Upper lobe of right lung (tissue), 1 donor: ENCODE results near the gene MAP3K5. TPM values are rescaled to one million over a fixed set of nuclear protein-coding genes. Genes with fewer than 3 reads are reported as not detected.
"Not testable (repeated sequence)": the region's sequence is repeated elsewhere in the genome, so short reads cannot be mapped to it uniquely, and the experiment has no call there.

Experiments
- ATAC-seq: fragments of 200-7000 bp; cut with Tn5 transposase; one replicate; pipeline ENCODE4 v1.9.1; 2020; ENCODE audit warnings: mild to moderate bottlenecking, moderate library complexity
- DNase-seq: peaks from one replicate; pipeline ENCODE4 v3.0.0-alpha.2; 2020
- H3K27ac ChIP-seq: fragments of 200-600 bp; one replicate; pipeline ENCODE4 v1.8.0; 2022
- H3K27me3 ChIP-seq: fragments of 200-600 bp; one replicate; pipeline ENCODE4 v1.8.0; 2022; ENCODE audit warnings: mild to moderate bottlenecking
- H3K36me3 ChIP-seq: fragments of 200-600 bp; one replicate; pipeline ENCODE4 v1.8.0; 2022
- H3K4me1 ChIP-seq: fragments of 200-600 bp; one replicate; pipeline ENCODE4 v1.8.0; 2022
- H3K4me3 ChIP-seq: fragments of 200-600 bp; one replicate; pipeline ENCODE4 v1.8.0; 2022; ENCODE audit warnings: mild to moderate bottlenecking
- H3K9me3 ChIP-seq: fragments of 200-600 bp; one replicate; pipeline ENCODE4 v1.8.0; 2022
- intact Hi-C: fragments of 100-400 bp; cut with DNase I; formaldehyde crosslinking; loops from one replicate; pipeline ENCODE4 v1.11.0; 2022
- total RNA-seq: library from RNA; stranded (reverse); fragmentation: NEBNext Ultra II Directional; extraction: Animal tissue kit (Norgen Biotek cat#: 25700); gene quantifications from one replicate; pipeline ENCODE4 v1.2.1, GENCODE V29; 2021
- TF ChIP-seq, protein P1 (sequence below): fragments of 200-600 bp; IDR thresholded peaks from one replicate; pipeline ENCODE4 v1.8.0; 2022; ENCODE audit warnings: antibody characterized with exemption
- donor health status: DM: no; HTN: yes; CAD: no; lungs with severe emphysema.

Gene MAP3K5
- total RNA-seq, 1 donor from 2014 or later, result 32.5 TPM

DNA sequence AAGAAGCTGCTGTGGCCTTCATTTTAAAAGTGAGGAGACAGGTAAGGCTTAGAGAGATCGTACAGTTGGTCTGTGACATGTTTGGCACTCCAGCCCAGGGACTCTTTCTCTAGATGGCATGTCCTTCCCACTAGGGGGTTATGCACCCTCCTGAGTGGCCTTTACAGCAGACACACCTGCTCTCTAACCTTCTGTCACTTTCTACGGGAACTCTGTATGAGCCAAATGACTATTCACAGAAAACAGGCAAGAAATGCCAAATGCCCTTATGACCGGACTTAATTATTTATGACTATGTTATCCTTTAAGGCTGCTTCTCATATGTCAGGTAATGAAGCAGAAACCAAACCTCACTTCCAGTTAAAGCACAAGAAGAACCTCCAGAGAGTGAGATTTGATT lies 91.2 kb downstream of the MAP3K5 start:
- H3K36me3 ChIP-seq, result peaks cover 12% of the 10 kb centered on the region
- intact Hi-C loops, result no loop called here
- TF ChIP-seq, protein P1, sequence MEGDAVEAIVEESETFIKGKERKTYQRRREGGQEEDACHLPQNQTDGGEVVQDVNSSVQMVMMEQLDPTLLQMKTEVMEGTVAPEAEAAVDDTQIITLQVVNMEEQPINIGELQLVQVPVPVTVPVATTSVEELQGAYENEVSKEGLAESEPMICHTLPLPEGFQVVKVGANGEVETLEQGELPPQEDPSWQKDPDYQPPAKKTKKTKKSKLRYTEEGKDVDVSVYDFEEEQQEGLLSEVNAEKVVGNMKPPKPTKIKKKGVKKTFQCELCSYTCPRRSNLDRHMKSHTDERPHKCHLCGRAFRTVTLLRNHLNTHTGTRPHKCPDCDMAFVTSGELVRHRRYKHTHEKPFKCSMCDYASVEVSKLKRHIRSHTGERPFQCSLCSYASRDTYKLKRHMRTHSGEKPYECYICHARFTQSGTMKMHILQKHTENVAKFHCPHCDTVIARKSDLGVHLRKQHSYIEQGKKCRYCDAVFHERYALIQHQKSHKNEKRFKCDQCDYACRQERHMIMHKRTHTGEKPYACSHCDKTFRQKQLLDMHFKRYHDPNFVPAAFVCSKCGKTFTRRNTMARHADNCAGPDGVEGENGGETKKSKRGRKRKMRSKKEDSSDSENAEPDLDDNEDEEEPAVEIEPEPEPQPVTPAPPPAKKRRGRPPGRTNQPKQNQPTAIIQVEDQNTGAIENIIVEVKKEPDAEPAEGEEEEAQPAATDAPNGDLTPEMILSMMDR, result no peak
- H3K4me1 ChIP-seq, result no peaks in the 10 kb centered on the region
- H3K9me3 ChIP-seq, result no peaks in the 10 kb centered on the region
- no peaks in the 10 kb centered on the region for H3K27me3 ChIP-seq
- DNase-seq (no peak), ATAC-seq (no peak)
- no peak overlapping the region for H3K4me3 ChIP-seq
- H3K27ac ChIP-seq, result no peak overlapping the region

DNA sequence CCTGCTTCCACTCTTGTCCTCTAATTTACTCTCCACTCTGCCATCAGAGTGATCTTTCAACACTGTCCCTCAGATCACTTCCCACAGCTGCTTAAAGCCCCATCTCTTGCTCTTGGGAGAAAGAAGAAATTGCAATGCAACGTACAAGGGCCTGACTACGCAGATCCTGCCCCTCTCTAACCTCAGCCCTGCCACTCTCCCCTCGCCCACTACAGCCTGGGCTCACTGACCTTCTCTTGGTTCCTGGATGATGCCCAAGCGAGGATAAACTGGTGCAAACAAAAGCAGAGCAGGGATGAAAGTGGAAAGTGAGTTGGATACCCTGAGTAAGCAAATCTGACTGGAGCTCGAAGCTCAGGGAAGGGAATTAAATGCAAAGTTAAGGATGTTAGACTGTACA lies 92.9 kb downstream of the MAP3K5 start:
- Histone ChIP-seq H3K4me1 (no peaks in the 10 kb centered on the region), H3K27ac (no peak overlapping the region), H3K36me3 (peaks cover 12% of the 10 kb centered on the region), H3K4me3 (no peak overlapping the region), H3K27me3 (no peaks in the 10 kb centered on the region), H3K9me3 (no peaks in the 10 kb centered on the region)
- DNase-seq, result no peak
- intact Hi-C loops, result no loop called here
- ATAC-seq, result peak; percentile 16
- TF ChIP-seq, protein P1, result no peak

DNA sequence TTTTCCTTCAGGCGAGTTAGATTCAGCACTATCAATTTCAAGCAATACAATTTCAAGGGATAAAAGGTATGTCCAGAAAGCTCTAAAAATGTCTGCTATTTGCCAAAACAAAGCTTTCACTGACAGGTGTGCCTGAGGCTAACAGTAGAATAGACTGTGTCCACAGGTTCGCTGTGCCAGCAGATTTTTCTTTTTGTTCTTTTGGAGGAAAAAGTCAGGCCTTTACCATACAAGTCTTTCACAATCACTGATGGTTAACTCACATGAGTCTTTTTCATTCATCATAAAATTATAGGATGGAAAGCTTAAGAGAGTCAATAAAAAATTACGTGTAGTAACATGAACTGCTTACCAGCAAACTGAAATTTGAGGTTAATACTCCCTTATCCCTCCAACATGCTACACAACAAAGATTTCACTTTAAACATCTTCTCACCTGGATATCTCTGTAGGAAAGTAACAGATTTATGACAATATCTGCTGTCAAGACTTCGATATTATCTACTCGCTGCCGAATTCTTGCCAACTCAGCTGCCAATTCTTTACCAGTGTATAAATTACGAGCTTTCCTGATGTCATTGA lies 95.4 kb downstream of the MAP3K5 start:
- intact Hi-C loops, result no loop called here
- Histone ChIP-seq H3K27me3 (no peaks in the 10 kb centered on the region), H3K4me3 (no peak overlapping the region), H3K9me3 (no peaks in the 10 kb centered on the region), H3K27ac (peak overlapping the region; percentile 12), H3K36me3 (peaks cover 20% of the 10 kb centered on the region), H3K4me1 (no peaks in the 10 kb centered on the region)
- ATAC-seq (no peak), DNase-seq (no peak)
- TF ChIP-seq, protein P1, result no peak

DNA sequence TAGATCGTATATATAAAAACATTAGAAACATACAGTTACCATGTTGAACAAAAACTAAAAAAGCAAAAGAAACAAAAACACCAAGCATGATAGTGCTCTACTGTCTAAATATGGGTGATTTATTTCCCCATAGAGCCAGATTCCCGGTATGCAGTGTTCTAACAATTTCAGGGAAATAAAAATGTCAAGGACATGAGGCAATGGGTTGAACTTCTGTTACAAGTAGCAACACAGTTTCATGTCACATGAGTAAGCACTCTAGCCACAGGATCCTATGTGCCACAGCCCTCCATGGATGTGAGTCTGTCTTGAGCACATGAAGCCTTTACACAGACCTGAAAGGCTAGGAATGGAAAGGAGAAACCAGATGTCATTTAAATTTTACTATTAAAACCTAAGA lies 96.0 kb downstream of the MAP3K5 start:
- peaks cover 20% of the 10 kb centered on the region for H3K36me3 ChIP-seq
- H3K27ac ChIP-seq, result peak overlapping the region; percentile 20
- H3K4me1 ChIP-seq, result no peaks in the 10 kb centered on the region
- intact Hi-C loops, result no loop called here
- peak; percentile 96 for ATAC-seq
- no peaks in the 10 kb centered on the region for H3K27me3 ChIP-seq
- H3K9me3 ChIP-seq, result no peaks in the 10 kb centered on the region
- H3K4me3 ChIP-seq, result no peak overlapping the region
- TF ChIP-seq, protein P1, result no peak
- DNase-seq, result no peak

DNA sequence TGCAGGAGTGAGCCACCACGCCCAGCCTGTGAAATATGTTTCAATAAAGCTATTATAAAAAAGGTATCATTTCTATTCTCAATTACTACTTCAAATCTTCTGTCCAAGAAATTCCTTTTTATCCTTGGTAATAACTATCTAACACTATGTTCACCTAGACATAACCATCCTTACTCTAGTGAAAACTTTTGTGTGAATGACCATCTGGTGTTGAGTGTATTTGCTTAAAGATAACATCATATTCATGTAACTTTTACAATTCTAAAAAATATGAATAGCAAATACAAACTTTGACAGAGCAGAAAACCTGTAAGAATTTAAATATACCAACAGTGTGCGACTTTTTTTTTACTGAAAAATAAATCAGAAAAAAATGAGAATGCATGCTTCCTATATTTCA lies 96.9 kb downstream of the MAP3K5 start:
- no peaks in the 10 kb centered on the region for H3K27me3 ChIP-seq
- ATAC-seq (no peak), DNase-seq (no peak)
- TF ChIP-seq, protein P1, result no peak
- H3K36me3 ChIP-seq, result peaks cover 20% of the 10 kb centered on the region
- H3K9me3 ChIP-seq, result no peaks in the 10 kb centered on the region
- intact Hi-C loops, result no loop called here
- H3K27ac ChIP-seq, result peak overlapping the region; percentile 20
- H3K4me3 ChIP-seq, result no peak overlapping the region
- no peaks in the 10 kb centered on the region for H3K4me1 ChIP-seq

DNA sequence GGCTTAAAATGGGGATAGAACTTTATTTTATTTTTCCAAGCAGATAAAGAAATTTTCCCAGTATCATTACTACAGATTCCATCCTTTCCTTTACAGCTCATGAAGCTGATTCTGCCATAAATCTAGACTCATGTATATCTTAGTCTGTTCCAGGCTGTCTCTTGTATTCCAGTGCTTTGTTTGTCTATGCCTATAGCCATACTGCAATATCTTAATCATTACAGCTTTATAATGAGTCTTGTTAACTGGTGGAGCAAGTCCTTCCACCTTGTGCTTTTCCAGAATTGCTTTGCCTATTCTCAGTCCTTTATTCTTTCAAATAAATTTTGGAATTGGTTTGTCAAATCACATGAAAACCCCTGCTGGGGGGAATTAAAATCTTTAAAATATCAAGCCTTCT lies 99.2 kb downstream of the MAP3K5 start:
- H3K9me3 ChIP-seq, result no peaks in the 10 kb centered on the region
- TF ChIP-seq, protein P1, result no peak
- no peaks in the 10 kb centered on the region for H3K4me1 ChIP-seq
- DNase-seq (no peak), ATAC-seq (no peak)
- H3K36me3 ChIP-seq, result peaks cover 20% of the 10 kb centered on the region
- H3K4me3 ChIP-seq, result no peak overlapping the region
- no peaks in the 10 kb centered on the region for H3K27me3 ChIP-seq
- intact Hi-C loops, result no loop called here
- H3K27ac ChIP-seq, result no peak overlapping the region

DNA sequence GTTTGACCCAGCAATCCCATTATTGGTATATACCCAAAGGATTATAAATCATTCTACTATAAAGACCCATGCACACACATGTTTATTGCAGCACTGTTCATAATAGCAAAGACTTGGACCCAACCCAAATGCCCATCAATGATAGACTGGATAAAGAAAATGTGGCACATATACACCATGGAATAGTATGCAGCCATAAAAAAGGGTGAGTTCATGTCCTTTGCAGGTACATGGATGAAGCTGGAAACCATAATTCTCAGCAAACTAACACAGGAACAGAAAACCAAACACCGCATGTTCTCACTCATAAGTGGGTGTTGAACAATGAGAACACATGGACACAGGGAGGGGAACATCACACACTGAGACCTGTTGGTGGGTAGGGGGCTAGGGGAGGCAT lies 104.4 kb downstream of the MAP3K5 start:
- H3K27me3 ChIP-seq, H3K27ac ChIP-seq, H3K4me1 ChIP-seq, H3K9me3 ChIP-seq, intact Hi-C loops, H3K36me3 ChIP-seq, DNase-seq, ATAC-seq, H3K4me3 ChIP-seq: not testable (repeated sequence)
